Lower leg skin (tissue), 3 donors: Measurements from ENCODE around the gene FN3K.

ENCODE experiments used
- CTCF ChIP-seq, 3 donors: fragments of 450-650 bp; IDR thresholded peaks; one replicate each; pipeline ENCODE4 v1.5.1; 2016; ENCODE audit warnings: antibody characterized with exemption in 3 of 3, mild to moderate bottlenecking in 3 of 3, moderate library complexity in 2 of 3
- POLR2A ChIP-seq, 2 donors: fragments of 450-650 bp; IDR thresholded peaks; one replicate each; pipeline ENCODE4 v1.6.1; 2016 to 2017; ENCODE audit warnings: antibody characterized with exemption in 2 of 2, mild to moderate bottlenecking in 1 of 2, moderate library complexity in 1 of 2

GRCh38 chr17:82696916-82697807 is 38.3 kb upstream of the FN3K start:
- TF ChIP-seq POLR2A (IDR thresholded peaks at IDR 0.05) (no peak), CTCF (IDR thresholded peaks at IDR 0.05) (no peak)
